CD14-positive monocyte (primary cell): ENCODE measurements around the gene ACVR2B. TPM values are rescaled to one million over a fixed set of nuclear protein-coding genes. Genes with fewer than 3 reads are reported as not detected.

Experiments
- DNase-seq, 3 donors: peaks; one replicate each; pipeline ENCODE4 v3.0.0-alpha.2; 2011 to 2022
- H2AFZ ChIP-seq: 2 replicates; pipeline ENCODE4 v1.6.0; 2012; ENCODE audit warnings: mild to moderate bottlenecking, low read depth, low read length, inconsistent platforms; ENCODE audit not compliant: insufficient read depth, poor library complexity, severe bottlenecking
- H3K27ac ChIP-seq, 2 donors: 1 replicate in 1 of 2; 2 replicates in 1 of 2; pipeline ENCODE4 v1.5.1; 2012 to 2013; ENCODE audit warnings: low read length in 2 of 2, control low read depth in 1 of 2, inconsistent platforms in 1 of 2, low read depth in 1 of 2, mild to moderate bottlenecking in 1 of 2
- H3K27me3 ChIP-seq, 2 donors: one replicate each; pipeline versions ENCODE4 v1.6.0 to v1.6.1; 2011 to 2013; ENCODE audit warnings: low read length in 2 of 2; ENCODE audit not compliant: control insufficient read depth in 2 of 2, insufficient read depth in 2 of 2
- H3K36me3 ChIP-seq, 2 donors: replicated peaks in 1 of 2; 1 replicate in 1 of 2; 2 replicates in 1 of 2; pipeline versions ENCODE4 v1.5.1 to v1.6.1; 2012 to 2013; ENCODE audit warnings: low read length in 2 of 2, control low read depth in 1 of 2, inconsistent platforms in 1 of 2, mild to moderate bottlenecking in 1 of 2; ENCODE audit not compliant: insufficient read depth in 2 of 2, control insufficient read depth in 1 of 2
- H3K4me1 ChIP-seq, 2 donors: 1 replicate in 1 of 2; 2 replicates in 1 of 2; pipeline versions ENCODE4 v1.5.1 to v1.6.1; 2012 to 2013; ENCODE audit warnings: low read length in 2 of 2, control low read depth in 1 of 2, inconsistent platforms in 1 of 2, mild to moderate bottlenecking in 1 of 2, moderate library complexity in 1 of 2; ENCODE audit not compliant: insufficient read depth in 2 of 2, control insufficient read depth in 1 of 2
- H3K4me2 ChIP-seq: replicated peaks from 2 replicates; pipeline ENCODE3; 2012; ENCODE audit warnings: low read length, moderate library complexity, mild to moderate bottlenecking; ENCODE audit not compliant: poor library complexity, severe bottlenecking; ENCODE audit errors: extremely low read depth
- H3K4me3 ChIP-seq, 3 experiments: fragments of 200-600 bp in 1 of 3; sonication (generic) in 1 of 3; replicated peaks in 1 of 3; 1 replicate in 2 of 3; 2 replicates in 1 of 3; pipeline ENCODE4 v1.5.1; 2011 to 2013; ENCODE audit warnings: low read length in 3 of 3, mild to moderate bottlenecking in 3 of 3, control low read depth in 2 of 3, low read depth in 2 of 3, inconsistent platforms in 1 of 3, moderate library complexity in 1 of 3
- H3K79me2 ChIP-seq: 2 replicates; pipeline ENCODE4 v1.6.0; 2012; ENCODE audit warnings: mild to moderate bottlenecking, control low read depth, inconsistent platforms, low read length, moderate library complexity; ENCODE audit not compliant: insufficient read depth
- H3K9ac ChIP-seq: 2 replicates; pipeline ENCODE4 v1.6.0; 2017; ENCODE audit warnings: low read length, mild to moderate bottlenecking; ENCODE audit not compliant: insufficient read depth, poor library complexity, severe bottlenecking
- H3K9me3 ChIP-seq, 2 donors: replicated peaks in 1 of 2; 1 replicate in 1 of 2; 2 replicates in 1 of 2; pipeline versions ENCODE4 v1.5.1 to v1.6.1; 2012 to 2013; ENCODE audit warnings: low read length in 2 of 2, control low read depth in 1 of 2; ENCODE audit not compliant: control insufficient read depth in 1 of 2, insufficient read depth in 1 of 2
- H4K20me1 ChIP-seq: 2 replicates; pipeline ENCODE4 v1.6.0; 2012; ENCODE audit warnings: mild to moderate bottlenecking, low read length, control low read depth, moderate library complexity; ENCODE audit not compliant: insufficient read depth
- H3K27ac Mint-ChIP-seq, 7 donors: one replicate each; pipeline ENCODE4 v1.8.0; 2020; ENCODE audit warnings: mild to moderate bottlenecking in 7 of 7, mixed read lengths in 7 of 7, moderate library complexity in 6 of 7, inconsistent platforms in 2 of 7
- H3K27me3 Mint-ChIP-seq, 3 donors: one replicate each; pipeline ENCODE4 v1.8.0; 2021 to 2022; ENCODE audit warnings: low read depth in 3 of 3, mild to moderate bottlenecking in 3 of 3, mixed read lengths in 3 of 3, moderate library complexity in 3 of 3, inconsistent platforms in 1 of 3
- H3K36me3 Mint-ChIP-seq, 2 donors: one replicate each; pipeline ENCODE4 v1.8.0; 2020; ENCODE audit warnings: mixed read lengths in 2 of 2, inconsistent platforms in 1 of 2, mild to moderate bottlenecking in 1 of 2
- H3K4me1 Mint-ChIP-seq: one replicate; pipeline ENCODE4 v1.8.0; 2020; ENCODE audit warnings: mild to moderate bottlenecking, mixed read lengths
- H3K4me3 Mint-ChIP-seq, 2 donors: one replicate each; pipeline ENCODE4 v1.8.0; 2020; ENCODE audit warnings: mild to moderate bottlenecking in 2 of 2, mixed read lengths in 2 of 2, moderate library complexity in 1 of 2
- H3K9me3 Mint-ChIP-seq, 7 donors: one replicate each; pipeline ENCODE4 v1.8.0; 2020 to 2022; ENCODE audit warnings: mixed read lengths in 7 of 7, mild to moderate bottlenecking in 6 of 7, moderate library complexity in 6 of 7, inconsistent platforms in 2 of 7
- WGBS: methylation state at CpG from one replicate; pipeline ENCODE4 v1.1.5; 2013; ENCODE audit warnings: missing lambda C conversion rate; ENCODE audit not compliant: insufficient coverage; 5-methylcytosine and 5-hydroxymethylcytosine counted together
- intact Hi-C, 2 donors: fragments of 100-400 bp; cut with micrococcal nuclease; formaldehyde crosslinking; loops; one replicate each; pipeline versions ENCODE4 v1.15.0 to v1.15.1; 2023
- polyA plus RNA-seq, 3 donors: library from polyadenylated mRNA; depleted of rRNA in 1 of 3; unstranded in 2 of 3; stranded (reverse) in 1 of 3; fragments of 300-500 nt in 2 of 3; fragments of >200 nt in 1 of 3; fragmentation: Illumina TruSeq in 2 of 3; gene quantifications; 1 replicate in 2 of 3; 2 replicates in 1 of 3; pipeline ENCODE4 v1.2.3, GENCODE V29; 2012 to 2021
- TF ChIP-seq, protein P1 (sequence below): fragments of 200-600 bp; IDR thresholded peaks from one replicate; pipeline ENCODE4 v1.8.0; 2022; ENCODE audit warnings: antibody characterized with exemption, mild to moderate bottlenecking

ACVR2B gene
- polyA plus RNA-seq, 3 donors: 0.15 to 0.41 TPM; not detected in 1

DNA sequence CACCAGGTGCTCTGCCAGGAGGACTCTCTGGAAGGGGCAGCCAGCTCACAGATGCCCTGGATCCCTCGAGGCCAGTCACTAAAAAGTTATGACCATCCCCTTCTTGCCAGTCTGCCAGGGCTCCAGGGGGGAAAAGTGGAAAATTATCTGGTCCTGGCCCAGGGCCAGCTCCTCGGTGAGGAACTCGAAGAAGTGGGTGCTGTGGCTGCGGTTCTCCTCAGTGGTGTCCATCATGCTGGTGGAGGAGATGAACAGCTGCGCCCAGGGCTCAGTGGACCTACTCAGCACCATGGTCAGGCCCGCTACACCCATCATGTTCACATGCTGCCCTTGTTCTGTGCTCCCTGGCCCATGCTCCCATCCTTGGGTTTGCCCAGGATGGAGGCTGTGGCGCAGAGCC is 61.7 kb downstream of the ACVR2B start:
- H3K27me3 Mint-ChIP-seq: peaks cover 0 to 2% (median 0%) of the 10 kb centered on the region in 3 donors
- intact Hi-C loops: no loop called here
- no peak overlapping the region for H3K9ac ChIP-seq
- H3K4me2 ChIP-seq: no peak overlapping the region
- no peak overlapping the region for H2AFZ ChIP-seq
- H3K27ac ChIP-seq: no peak overlapping the region
- H3K36me3 Mint-ChIP-seq: peaks cover 54 to 70% of the 10 kb centered on the region in 2 donors
- peaks cover 4% of the 10 kb centered on the region for H3K4me1 Mint-ChIP-seq
- H3K4me3 ChIP-seq: no peak overlapping the region
- WGBS: 87% methylated on average over 4 of the region's 7 CpGs
- no peak for DNase-seq
- no peaks in the 10 kb centered on the region for H3K9me3 Mint-ChIP-seq
- H3K27me3 ChIP-seq: no peaks in the 10 kb centered on the region
- no peak overlapping the region for H3K27ac Mint-ChIP-seq
- TF ChIP-seq, protein P1, sequence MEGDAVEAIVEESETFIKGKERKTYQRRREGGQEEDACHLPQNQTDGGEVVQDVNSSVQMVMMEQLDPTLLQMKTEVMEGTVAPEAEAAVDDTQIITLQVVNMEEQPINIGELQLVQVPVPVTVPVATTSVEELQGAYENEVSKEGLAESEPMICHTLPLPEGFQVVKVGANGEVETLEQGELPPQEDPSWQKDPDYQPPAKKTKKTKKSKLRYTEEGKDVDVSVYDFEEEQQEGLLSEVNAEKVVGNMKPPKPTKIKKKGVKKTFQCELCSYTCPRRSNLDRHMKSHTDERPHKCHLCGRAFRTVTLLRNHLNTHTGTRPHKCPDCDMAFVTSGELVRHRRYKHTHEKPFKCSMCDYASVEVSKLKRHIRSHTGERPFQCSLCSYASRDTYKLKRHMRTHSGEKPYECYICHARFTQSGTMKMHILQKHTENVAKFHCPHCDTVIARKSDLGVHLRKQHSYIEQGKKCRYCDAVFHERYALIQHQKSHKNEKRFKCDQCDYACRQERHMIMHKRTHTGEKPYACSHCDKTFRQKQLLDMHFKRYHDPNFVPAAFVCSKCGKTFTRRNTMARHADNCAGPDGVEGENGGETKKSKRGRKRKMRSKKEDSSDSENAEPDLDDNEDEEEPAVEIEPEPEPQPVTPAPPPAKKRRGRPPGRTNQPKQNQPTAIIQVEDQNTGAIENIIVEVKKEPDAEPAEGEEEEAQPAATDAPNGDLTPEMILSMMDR: no peak
- no peaks in the 10 kb centered on the region for H4K20me1 ChIP-seq
- H3K4me3 Mint-ChIP-seq: no peak overlapping the region
- no peaks in the 10 kb centered on the region for H3K9me3 ChIP-seq
- H3K4me1 ChIP-seq: no peaks in the 10 kb centered on the region
- peaks cover 26 to 68% of the 10 kb centered on the region in 2 donors for H3K36me3 ChIP-seq
- no peaks in the 10 kb centered on the region for H3K79me2 ChIP-seq

DNA sequence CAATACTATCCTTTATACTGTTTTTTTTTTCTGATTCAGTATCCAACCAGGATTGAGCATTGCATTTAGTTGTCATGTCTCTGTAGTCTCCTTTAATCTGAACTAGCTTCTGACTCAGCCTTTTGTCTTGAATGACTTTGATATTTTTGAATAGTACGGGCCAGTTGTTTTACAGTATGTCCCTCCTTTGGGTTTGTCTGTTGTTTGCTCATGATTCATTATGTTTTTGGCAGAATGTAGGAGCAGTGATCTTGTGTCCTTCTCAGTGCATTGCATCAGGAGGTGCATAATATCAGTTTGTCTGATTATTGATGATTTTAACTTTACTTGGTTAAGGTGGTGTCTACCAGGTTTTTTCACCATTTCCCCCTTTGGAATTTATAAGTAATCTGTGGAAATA is 63.0 kb downstream of the ACVR2B start:
- peaks cover 0 to 2% (median 0%) of the 10 kb centered on the region in 3 donors for H3K27me3 Mint-ChIP-seq
- Histone ChIP-seq H3K9me3 (no peaks in the 10 kb centered on the region), H3K79me2 (no peaks in the 10 kb centered on the region), H4K20me1 (peaks cover 3% of the 10 kb centered on the region), H3K4me1 (no peaks in the 10 kb centered on the region), H3K27ac (no peak overlapping the region), H3K4me3 (no peak overlapping the region), H3K4me2 (no peak overlapping the region), H3K9ac (no peak overlapping the region), H3K27me3 (no peaks in the 10 kb centered on the region), H3K36me3 (peaks cover 26 to 59% of the 10 kb centered on the region in 2 donors), H2AFZ (no peak overlapping the region)
- no CpG with 5 or more reads among the region's 1 CpG for WGBS
- no peak overlapping the region for H3K4me3 Mint-ChIP-seq
- H3K27ac Mint-ChIP-seq: no peak overlapping the region
- peaks cover 4% of the 10 kb centered on the region for H3K4me1 Mint-ChIP-seq
- no peaks in the 10 kb centered on the region for H3K9me3 Mint-ChIP-seq
- peaks cover 46 to 62% of the 10 kb centered on the region in 2 donors for H3K36me3 Mint-ChIP-seq
- DNase-seq: no peak
- TF ChIP-seq, protein P1: no peak
- intact Hi-C loops: no loop called here
